Aorta (tissue), 5 donors: ENCODE data around the gene PABPC1L. TPM values are rescaled to one million over a fixed set of nuclear protein-coding genes. Genes with fewer than 3 reads are reported as not detected.

Source experiments
- ATAC-seq: fragments of 200-7000 bp; cut with Tn5 transposase; one replicate; pipeline ENCODE4 v1.9.1; 2022; ENCODE audit warnings: moderate library complexity; ENCODE audit not compliant: low FRiP score
- DNase-seq, 2 donors: peaks; one replicate each; pipeline ENCODE4 v3.0.0-alpha.2; 2020
- H3K27ac ChIP-seq, 2 donors: one replicate each; pipeline ENCODE4 v1.5.1; 2013; ENCODE audit warnings: low read length in 2 of 2, mild to moderate bottlenecking in 2 of 2, moderate library complexity in 2 of 2, control low read depth in 1 of 2, inconsistent platforms in 1 of 2, low read depth in 1 of 2
- H3K27me3 ChIP-seq, 2 donors: one replicate each; pipeline ENCODE4 v1.6.1; 2013; ENCODE audit warnings: control low read depth in 1 of 2, low read length in 1 of 2, mild to moderate bottlenecking in 1 of 2, moderate library complexity in 1 of 2; ENCODE audit not compliant: insufficient read depth in 2 of 2, control insufficient read depth in 1 of 2
- H3K36me3 ChIP-seq, 2 donors: one replicate each; pipeline ENCODE4 v1.6.1; 2013; ENCODE audit warnings: control low read depth in 1 of 2, low read length in 1 of 2, mild to moderate bottlenecking in 1 of 2; ENCODE audit not compliant: insufficient read depth in 2 of 2, control insufficient read depth in 1 of 2
- H3K4me1 ChIP-seq, 2 donors: one replicate each; pipeline ENCODE4 v1.6.1; 2013; ENCODE audit warnings: low read length in 2 of 2, control low read depth in 1 of 2, mild to moderate bottlenecking in 1 of 2, moderate library complexity in 1 of 2; ENCODE audit not compliant: insufficient read depth in 2 of 2, control insufficient read depth in 1 of 2
- H3K4me3 ChIP-seq, 2 donors: one replicate each; pipeline ENCODE4 v1.5.1; 2013; ENCODE audit warnings: low read length in 2 of 2, control low read depth in 1 of 2, mild to moderate bottlenecking in 1 of 2
- H3K9me3 ChIP-seq: one replicate; pipeline ENCODE4 v1.6.1; 2013; ENCODE audit warnings: mild to moderate bottlenecking, low read length; ENCODE audit not compliant: control insufficient read depth
- WGBS, 2 donors: extraction: QIAGEN DNeasy Blood & Tissue Kit; methylation state at CpG; one replicate each; pipeline ENCODE4 v1.1.7; 2013; 5-methylcytosine and 5-hydroxymethylcytosine counted together
- intact Hi-C, 2 donors: fragments of 100-400 bp; cut with DNase I; formaldehyde crosslinking; loops; one replicate each; pipeline versions ENCODE4 v1.14.2 to v1.15.0; 2022
- polyA plus RNA-seq, 2 donors: library from polyadenylated mRNA; stranded (reverse); fragments of 200-250 nt; gene quantifications; one replicate each; pipeline ENCODE4 v1.2.3, GENCODE V29; 2013
- total RNA-seq, 2 donors: library from RNA; stranded (reverse); fragmentation: NEBNext Ultra II Directional; extraction: Animal tissue kit (Norgen Biotek cat#: 25700); gene quantifications; one replicate each; pipeline ENCODE4 v1.2.1, GENCODE V29; 2021
- donor health status: healthy with polysubstance abuse.
- donor health status: Bipolar disorder and iron deficiency.
- donor health status: DM: no; HTN: no; CAD: no.
- donor health status: DM: no; HTN: no; CAD: no.
- donor health status: DM: yes; HTN: yes; CAD: no.

The PABPC1L gene
- total and polyA plus RNA-seq, 4 donors, result 1.4 to 77.2 (median 24.4) TPM

DNA sequence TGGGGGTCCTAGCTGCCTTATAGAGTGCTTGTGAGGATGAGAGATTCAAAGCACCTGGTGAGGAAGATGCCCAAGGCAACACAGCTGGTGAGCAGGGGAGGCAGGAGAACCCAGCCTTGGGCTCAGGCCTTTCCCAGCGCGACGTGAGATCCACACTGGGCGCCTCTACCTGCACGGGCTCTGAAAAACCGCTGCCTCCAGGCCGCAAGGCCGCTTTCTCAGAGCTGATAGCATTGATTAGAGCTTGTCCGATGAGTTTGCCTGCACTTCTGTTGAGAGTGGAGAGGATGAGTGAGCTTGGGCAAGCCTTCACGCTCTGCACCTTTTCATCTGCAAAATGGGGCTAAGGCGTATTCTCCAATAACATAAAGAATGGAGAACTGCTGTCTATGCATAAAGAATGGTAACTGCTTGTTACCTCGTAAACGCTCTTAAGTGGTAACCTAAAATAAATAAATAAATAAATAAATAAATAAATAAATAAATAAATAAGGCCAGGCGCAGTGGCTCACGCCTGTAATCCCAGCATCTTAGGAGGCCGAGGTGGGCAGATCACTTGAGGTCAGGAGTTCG, 916 bp downstream of the PABPC1L start:
- no peak overlapping the region for H3K27ac ChIP-seq
- no peak overlapping the region for H3K4me3 ChIP-seq
- DNase-seq, result no peak
- H3K9me3 ChIP-seq, result no peaks in the 10 kb centered on the region
- peaks cover 2 to 4% of the 10 kb centered on the region in 2 donors for H3K36me3 ChIP-seq
- 62 to 67% methylated on average over 17 of the region's 17 CpGs for WGBS, 2 donors
- peak; percentile 40 for ATAC-seq
- intact Hi-C loops, result no loop called here
- no peaks in the 10 kb centered on the region for H3K4me1 ChIP-seq
- no peaks in the 10 kb centered on the region for H3K27me3 ChIP-seq

DNA sequence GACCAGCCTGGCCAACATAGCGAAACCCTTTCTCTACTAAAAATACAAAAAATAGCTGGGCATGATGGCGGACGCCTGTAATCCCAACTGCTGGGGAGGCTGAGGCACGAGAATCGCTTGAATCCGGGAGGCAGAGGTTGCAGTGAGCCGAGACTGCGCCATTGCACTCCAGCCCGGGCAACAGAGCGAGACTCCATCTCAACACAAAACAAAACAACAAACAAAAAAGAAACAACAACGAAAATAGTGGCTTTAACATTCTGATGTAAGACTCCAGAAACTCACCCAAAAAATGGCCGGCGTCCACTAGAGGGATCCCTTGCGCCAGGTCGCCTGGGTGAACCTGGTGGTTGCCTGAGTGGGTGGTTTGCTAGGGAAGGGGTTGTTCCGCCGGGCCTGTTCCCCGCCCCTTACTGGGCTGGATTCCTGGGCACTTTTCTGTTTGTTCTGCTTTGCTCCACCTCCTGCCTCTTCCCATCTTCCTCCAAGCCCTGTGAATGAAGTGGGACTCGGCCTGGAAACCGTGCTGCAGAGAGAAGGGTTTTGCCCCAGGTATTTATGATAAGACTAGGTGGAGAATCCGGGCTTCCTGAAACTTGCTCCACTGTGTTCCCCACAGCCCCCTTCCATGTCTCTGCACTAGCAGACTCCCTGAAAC, 1.5 kb downstream of the PABPC1L start:
- ATAC-seq, result no peak

DNA sequence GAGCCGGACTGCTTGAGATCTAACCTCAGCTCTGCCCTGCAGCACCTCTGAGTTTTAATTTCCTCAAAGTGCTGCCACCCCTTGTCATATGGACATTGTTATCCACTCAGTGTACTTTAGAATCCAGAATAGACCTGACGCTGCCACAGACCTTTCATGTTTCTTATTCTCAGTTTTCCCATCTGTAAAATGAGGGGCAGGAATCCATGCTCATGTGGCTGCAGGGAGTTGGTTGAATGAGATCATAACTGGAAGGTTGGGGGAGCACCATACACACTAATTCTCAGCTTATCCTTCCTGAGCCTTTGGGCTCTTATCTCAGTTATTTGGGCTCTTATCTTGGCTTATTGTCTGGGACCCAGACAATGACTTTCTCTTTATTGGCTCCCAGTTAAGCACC, 2.3 kb downstream of the PABPC1L start:
- H3K9me3 ChIP-seq, result no peaks in the 10 kb centered on the region
- H3K27me3 ChIP-seq, result no peaks in the 10 kb centered on the region
- DNase-seq (no peak), ATAC-seq (no peak)
- WGBS, 2 donors, result 92 to 100% methylated on average over 2 of the region's 2 CpGs
- intact Hi-C loops, result no loop called here
- no peak overlapping the region for H3K27ac ChIP-seq
- H3K4me3 ChIP-seq, result no peak overlapping the region
- H3K36me3 ChIP-seq, result peaks cover under 1 to 2% of the 10 kb centered on the region in 2 donors
- no peaks in the 10 kb centered on the region for H3K4me1 ChIP-seq

More for the DNA sequence above, 1.5 kb downstream of the PABPC1L start:
- 70 to 71% methylated on average over 21 of the region's 21 CpGs for WGBS, 2 donors
- no peak for DNase-seq
- Histone ChIP-seq H3K36me3 (peaks cover 2% of the 10 kb centered on the region in 2 donors), H3K9me3 (no peaks in the 10 kb centered on the region), H3K27ac (no peak overlapping the region), H3K4me1 (no peaks in the 10 kb centered on the region), H3K27me3 (no peaks in the 10 kb centered on the region), H3K4me3 (no peak overlapping the region)
- intact Hi-C loops, result no loop called here

DNA sequence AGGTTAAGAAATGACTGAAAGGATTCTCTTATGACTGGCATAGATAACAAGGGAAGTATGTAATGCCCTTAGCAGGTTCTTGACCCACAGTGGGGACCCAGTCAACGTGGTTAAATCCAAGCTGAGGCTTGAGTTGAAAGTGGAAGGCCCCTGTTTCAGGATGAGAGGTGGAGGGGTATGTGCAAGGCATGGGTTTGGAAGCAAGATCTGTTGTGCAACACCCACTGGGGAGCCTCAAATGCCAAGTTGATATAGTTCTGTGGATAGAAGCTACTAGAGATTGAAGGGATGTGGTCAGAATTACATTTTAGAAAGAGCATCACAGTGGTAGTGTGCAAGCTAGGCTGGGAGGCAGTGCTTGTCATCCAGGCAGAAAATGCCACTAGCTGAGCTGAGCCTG, 5.1 kb downstream of the PABPC1L start:
- H3K4me3 ChIP-seq, result no peak overlapping the region
- no peak for DNase-seq
- intact Hi-C loops, result no loop called here
- H3K27ac ChIP-seq, result no peak overlapping the region
- H3K9me3 ChIP-seq, result no peaks in the 10 kb centered on the region
- WGBS, 2 donors, result 84 to 91% methylated on average over 1 of the region's 1 CpG
- no peaks in the 10 kb centered on the region for H3K27me3 ChIP-seq
- ATAC-seq, result no peak
- H3K36me3 ChIP-seq, result peaks cover 0 to 2% of the 10 kb centered on the region in 2 donors
- no peaks in the 10 kb centered on the region for H3K4me1 ChIP-seq

DNA sequence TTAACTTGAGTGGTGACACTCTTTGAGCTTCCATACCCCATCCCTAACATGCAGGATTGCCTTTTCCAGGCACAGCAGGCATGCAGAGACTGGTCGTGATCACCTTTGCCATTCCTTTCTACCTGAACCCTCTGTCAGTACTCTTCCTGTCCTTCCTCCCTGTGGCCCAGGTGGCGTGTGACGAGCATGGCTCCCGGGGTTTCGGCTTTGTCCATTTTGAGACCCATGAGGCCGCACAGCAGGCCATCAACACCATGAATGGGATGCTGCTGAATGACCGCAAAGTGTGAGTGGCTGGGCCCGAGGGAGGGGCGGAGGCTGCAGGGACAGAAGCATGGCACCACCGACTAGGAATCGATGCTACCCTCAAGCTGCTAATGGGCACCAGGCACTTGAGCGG, 6.7 kb downstream of the PABPC1L start:
- intact Hi-C loops, result no loop called here
- Histone ChIP-seq H3K4me3 (no peak overlapping the region), H3K9me3 (no peaks in the 10 kb centered on the region), H3K27ac (no peak overlapping the region), H3K4me1 (no peaks in the 10 kb centered on the region), H3K36me3 (peaks cover 0 to 2% of the 10 kb centered on the region in 2 donors), H3K27me3 (no peaks in the 10 kb centered on the region)
- DNase-seq (no peak), ATAC-seq (no peak)
- WGBS, 2 donors, result 93% methylated on average over 12 of the region's 12 CpGs

DNA sequence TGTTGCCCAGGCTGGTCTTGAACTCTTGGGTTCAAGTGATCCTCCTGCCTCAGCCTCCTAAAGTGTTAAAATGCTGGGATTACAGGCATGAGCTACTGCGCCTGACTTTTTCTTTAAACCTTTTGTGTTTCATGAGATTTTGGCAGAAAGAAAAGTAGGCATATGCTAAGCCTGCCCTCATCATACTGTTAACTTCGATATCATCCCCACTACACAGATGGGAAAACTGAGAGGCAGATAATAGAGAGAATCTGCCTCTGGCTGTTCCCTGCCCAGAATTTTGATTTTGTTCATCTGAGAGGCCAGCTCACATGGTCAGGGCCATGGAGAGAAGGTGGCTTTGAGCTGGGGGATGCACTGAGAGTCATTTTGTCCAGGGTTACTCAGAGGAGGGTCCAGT, 7.5 kb downstream of the PABPC1L start:
- no peak overlapping the region for H3K27ac ChIP-seq
- H3K4me3 ChIP-seq, result no peak overlapping the region
- intact Hi-C loops, result no loop called here
- DNase-seq (no peak), ATAC-seq (no peak)
- no peaks in the 10 kb centered on the region for H3K9me3 ChIP-seq
- H3K36me3 ChIP-seq, result peaks cover 0 to 2% of the 10 kb centered on the region in 2 donors
- H3K4me1 ChIP-seq, result no peaks in the 10 kb centered on the region
- WGBS, 2 donors, result 91 to 98% methylated on average over 2 of the region's 2 CpGs
- H3K27me3 ChIP-seq, result no peaks in the 10 kb centered on the region

DNA sequence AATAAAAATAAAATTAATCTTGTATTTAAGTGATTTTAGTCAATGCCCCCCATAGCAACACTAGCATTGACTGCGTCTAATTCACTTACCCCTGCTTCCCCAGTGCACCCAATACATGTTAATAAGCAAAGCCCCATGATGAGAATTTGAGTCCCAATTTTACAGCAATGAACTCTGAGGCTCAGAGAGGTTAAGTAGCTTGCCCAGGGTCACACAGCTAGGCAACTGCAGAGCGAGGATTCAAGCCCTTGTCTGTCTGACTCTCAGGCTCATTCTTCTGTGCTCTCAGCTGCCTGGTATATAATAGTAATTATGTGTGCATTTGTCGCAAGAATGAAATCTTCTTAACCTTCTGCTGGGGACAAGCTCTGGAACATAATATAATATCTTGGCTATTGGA, 8.5 kb downstream of the PABPC1L start:
- no peak for DNase-seq
- intact Hi-C loops, result no loop called here
- 96 to 99% methylated on average over 3 of the region's 3 CpGs for WGBS, 2 donors
- no peaks in the 10 kb centered on the region for H3K9me3 ChIP-seq
- H3K4me3 ChIP-seq, result no peak overlapping the region
- H3K4me1 ChIP-seq, result no peaks in the 10 kb centered on the region
- no peak for ATAC-seq
- no peaks in the 10 kb centered on the region for H3K36me3 ChIP-seq
- no peak overlapping the region for H3K27ac ChIP-seq
- no peaks in the 10 kb centered on the region for H3K27me3 ChIP-seq

DNA sequence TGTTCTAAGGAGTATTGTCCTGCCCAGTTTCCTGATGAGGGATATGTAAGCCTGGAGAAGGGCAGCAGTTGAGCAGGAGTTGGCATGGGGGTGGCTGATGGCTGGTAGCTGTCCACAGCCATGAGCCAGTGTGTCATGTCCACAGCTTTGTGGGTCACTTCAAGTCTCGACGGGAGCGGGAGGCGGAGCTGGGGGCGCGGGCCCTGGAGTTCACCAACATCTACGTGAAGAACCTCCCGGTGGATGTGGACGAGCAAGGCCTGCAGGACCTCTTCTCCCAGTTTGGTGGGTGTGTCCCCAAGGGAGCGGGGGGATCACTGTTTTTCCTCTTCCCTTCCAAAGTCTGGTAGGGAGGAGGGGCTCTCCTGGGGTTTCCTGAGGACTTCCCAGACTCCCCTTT, 8.9 kb downstream of the PABPC1L start:
- no peaks in the 10 kb centered on the region for H3K36me3 ChIP-seq
- ATAC-seq (no peak), DNase-seq (no peak)
- H3K4me1 ChIP-seq, result no peaks in the 10 kb centered on the region
- H3K27ac ChIP-seq, result no peak overlapping the region
- no peak overlapping the region for H3K4me3 ChIP-seq
- H3K27me3 ChIP-seq, result no peaks in the 10 kb centered on the region
- intact Hi-C loops, result no loop called here
- no peaks in the 10 kb centered on the region for H3K9me3 ChIP-seq
- 91 to 94% methylated on average over 10 of the region's 10 CpGs for WGBS, 2 donors

DNA sequence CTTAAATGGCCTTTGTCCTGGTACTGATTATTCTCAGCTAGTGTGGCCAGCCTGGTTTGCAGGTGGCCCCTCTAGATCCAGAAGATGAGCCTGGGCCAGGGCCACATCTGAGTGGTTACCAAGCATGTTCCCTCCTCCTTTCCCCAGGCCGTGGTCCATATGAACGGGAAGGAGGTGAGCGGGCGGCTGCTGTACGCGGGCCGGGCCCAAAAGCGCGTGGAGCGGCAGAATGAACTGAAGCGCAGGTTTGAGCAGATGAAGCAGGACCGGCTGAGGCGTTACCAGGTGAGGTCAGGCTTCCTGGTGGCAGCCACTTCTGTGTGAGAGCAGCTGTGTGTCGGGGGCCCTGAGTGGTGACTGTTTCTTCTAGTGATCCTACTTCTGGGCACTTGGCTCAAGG, 11.6 kb downstream of the PABPC1L start:
- no peak for ATAC-seq
- Histone ChIP-seq H3K36me3 (no peaks in the 10 kb centered on the region), H3K4me1 (no peaks in the 10 kb centered on the region), H3K4me3 (no peak overlapping the region), H3K27me3 (no peaks in the 10 kb centered on the region), H3K9me3 (no peaks in the 10 kb centered on the region), H3K27ac (no peak overlapping the region)
- intact Hi-C loops, result no loop called here
- DNase-seq, result no peak
- 97 to 98% methylated on average over 14 of the region's 14 CpGs for WGBS, 2 donors
